Omental fat pad (tissue), 4 donors: ENCODE data around the gene PCNT. TPM values are rescaled to one million over a fixed set of nuclear protein-coding genes. Genes with fewer than 3 reads are reported as not detected.

Experiments used
- ATAC-seq: fragments of 150-250 bp; one replicate; pipeline ENCODE4 v1.9.1; 2016; ENCODE audit warnings: mild to moderate bottlenecking, moderate library complexity; ENCODE audit not compliant: low FRiP score
- DNase-seq: peaks from one replicate; pipeline ENCODE4 v3.0.0-alpha.2; 2019; ENCODE audit warnings: low spot score
- total RNA-seq, 4 donors: library from RNA; depleted of rRNA; stranded (reverse); fragments of >200 nt; gene quantifications; one replicate each; pipeline ENCODE4 v1.1.0, GENCODE V29; 2016
- TF ChIP-seq, protein P1 (sequence below), 3 donors: fragments of 450-650 bp; IDR thresholded peaks; one replicate each; pipeline ENCODE4 v1.5.1; 2016 to 2017; ENCODE audit warnings: antibody characterized with exemption in 3 of 3, mild to moderate bottlenecking in 3 of 3, moderate library complexity in 2 of 3

Gene PCNT, protein sequence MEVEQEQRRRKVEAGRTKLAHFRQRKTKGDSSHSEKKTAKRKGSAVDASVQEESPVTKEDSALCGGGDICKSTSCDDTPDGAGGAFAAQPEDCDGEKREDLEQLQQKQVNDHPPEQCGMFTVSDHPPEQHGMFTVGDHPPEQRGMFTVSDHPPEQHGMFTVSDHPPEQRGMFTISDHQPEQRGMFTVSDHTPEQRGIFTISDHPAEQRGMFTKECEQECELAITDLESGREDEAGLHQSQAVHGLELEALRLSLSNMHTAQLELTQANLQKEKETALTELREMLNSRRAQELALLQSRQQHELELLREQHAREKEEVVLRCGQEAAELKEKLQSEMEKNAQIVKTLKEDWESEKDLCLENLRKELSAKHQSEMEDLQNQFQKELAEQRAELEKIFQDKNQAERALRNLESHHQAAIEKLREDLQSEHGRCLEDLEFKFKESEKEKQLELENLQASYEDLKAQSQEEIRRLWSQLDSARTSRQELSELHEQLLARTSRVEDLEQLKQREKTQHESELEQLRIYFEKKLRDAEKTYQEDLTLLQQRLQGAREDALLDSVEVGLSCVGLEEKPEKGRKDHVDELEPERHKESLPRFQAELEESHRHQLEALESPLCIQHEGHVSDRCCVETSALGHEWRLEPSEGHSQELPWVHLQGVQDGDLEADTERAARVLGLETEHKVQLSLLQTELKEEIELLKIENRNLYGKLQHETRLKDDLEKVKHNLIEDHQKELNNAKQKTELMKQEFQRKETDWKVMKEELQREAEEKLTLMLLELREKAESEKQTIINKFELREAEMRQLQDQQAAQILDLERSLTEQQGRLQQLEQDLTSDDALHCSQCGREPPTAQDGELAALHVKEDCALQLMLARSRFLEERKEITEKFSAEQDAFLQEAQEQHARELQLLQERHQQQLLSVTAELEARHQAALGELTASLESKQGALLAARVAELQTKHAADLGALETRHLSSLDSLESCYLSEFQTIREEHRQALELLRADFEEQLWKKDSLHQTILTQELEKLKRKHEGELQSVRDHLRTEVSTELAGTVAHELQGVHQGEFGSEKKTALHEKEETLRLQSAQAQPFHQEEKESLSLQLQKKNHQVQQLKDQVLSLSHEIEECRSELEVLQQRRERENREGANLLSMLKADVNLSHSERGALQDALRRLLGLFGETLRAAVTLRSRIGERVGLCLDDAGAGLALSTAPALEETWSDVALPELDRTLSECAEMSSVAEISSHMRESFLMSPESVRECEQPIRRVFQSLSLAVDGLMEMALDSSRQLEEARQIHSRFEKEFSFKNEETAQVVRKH (N-terminal part only)
- 10 to 100 TPM; 23.0 to 51.7 (median 24.4) TPM for total RNA-seq

DNA sequence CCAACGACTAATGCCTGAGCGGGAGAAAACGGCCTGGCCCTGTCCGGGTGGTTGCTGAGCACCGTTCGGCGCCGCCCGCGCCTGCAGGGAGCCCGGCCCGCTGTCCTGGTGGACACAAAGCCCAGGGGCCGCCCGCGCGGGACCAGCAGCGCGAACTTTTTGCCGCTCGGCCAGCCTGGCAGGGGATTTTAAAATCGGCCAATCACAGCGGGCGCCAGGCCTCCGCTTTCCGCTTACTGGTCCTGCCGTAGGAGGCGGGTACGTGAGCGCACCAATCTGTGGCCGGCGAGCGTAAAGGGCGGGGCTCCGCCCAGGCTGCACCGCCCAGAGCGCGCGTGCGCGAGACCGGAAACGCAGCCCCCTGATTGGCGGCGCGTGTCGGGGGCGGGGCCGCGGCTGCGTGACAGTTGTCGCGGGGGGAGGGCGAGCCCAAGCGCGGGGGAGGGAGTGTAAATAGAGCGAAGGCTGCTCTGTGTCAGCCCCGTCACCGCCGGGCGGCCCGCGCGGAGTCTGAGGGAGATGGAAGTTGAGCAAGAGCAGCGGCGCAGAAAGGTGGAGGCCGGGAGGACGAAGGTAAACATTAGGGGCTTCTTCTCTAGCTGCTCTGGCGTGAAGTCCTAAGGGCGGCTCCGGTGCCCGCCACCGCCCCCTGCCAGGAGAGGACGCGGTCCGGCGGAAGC is at the start of gene PCNT, which contains the start of gene C21orf58:
TSS of gene PCNT (plus strand) at position 447 of the 680 bp plus-strand sequence. CDS start at position 520, 73 bp downstream.
TSS of gene C21orf58 (minus strand) at position 161 of the 680 bp plus-strand sequence. CDS start 1,132 bp downstream, outside the sequence.
- TF ChIP-seq, protein P1, sequence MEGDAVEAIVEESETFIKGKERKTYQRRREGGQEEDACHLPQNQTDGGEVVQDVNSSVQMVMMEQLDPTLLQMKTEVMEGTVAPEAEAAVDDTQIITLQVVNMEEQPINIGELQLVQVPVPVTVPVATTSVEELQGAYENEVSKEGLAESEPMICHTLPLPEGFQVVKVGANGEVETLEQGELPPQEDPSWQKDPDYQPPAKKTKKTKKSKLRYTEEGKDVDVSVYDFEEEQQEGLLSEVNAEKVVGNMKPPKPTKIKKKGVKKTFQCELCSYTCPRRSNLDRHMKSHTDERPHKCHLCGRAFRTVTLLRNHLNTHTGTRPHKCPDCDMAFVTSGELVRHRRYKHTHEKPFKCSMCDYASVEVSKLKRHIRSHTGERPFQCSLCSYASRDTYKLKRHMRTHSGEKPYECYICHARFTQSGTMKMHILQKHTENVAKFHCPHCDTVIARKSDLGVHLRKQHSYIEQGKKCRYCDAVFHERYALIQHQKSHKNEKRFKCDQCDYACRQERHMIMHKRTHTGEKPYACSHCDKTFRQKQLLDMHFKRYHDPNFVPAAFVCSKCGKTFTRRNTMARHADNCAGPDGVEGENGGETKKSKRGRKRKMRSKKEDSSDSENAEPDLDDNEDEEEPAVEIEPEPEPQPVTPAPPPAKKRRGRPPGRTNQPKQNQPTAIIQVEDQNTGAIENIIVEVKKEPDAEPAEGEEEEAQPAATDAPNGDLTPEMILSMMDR (IDR thresholded peaks at IDR 0.05), result no peak
- DNase-seq, result peak; percentile 77
- peak; percentile 97 for ATAC-seq

DNA sequence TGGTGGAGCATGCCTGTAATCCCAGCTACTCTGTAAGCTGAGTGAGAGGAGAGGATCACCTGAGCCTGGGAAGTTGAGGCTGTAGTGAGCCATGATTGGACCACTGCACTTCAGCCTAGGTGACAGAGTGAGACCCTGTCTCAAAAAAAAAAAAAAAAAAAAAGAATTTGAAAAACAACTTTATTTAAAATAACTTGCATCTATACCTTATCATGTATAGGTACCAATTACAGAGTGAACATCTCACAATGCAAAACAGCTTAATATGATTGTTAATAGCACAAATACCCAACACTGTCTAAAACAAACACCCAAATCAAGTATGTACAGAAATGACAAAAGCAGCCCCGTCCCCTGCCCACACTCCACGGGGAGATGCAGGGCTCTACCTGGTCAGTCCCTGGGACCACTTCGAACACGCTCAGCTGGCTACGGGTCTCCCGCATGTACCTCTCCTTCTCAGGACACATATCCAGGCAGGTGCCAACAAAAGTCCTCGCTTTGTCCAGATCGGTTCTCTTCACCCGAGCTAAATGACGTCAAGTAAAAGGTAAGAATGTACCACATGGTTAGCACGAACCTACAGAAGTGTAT is 49.1 kb upstream of the PCNT start:
- DNase-seq (no peak), ATAC-seq (no peak)
- TF ChIP-seq, protein P1 (IDR thresholded peaks at IDR 0.05), result no peak

DNA sequence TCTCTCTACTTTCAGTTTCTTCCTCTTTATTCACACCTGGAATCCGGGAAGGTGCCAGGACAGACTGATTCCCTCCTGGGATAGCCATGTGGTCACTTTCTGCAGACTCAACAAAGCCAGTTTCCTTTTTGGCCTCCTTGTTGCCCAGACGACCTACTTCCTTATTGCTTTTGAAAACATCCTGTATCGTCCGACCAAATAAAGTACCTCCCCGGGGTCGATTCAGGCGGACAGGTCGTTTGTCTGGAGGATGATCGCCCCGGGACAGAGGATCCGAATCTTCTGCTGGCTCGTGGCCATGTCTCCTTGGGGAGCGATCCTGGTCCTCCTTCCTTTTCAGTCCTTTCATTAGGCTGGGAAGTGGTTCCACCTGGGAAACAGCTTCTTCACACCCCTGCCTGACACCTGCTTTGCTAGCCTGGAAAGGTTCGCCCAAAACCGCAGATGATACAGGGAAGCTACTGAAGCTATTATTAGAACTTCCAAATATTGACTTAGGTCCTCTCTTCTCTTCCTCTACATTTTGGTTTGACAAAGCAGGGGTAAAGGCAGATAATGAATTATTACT is 39.8 kb upstream of the PCNT start:
- no peak for ATAC-seq
- TF ChIP-seq, protein P1 (IDR thresholded peaks at IDR 0.05), result no peak
- no peak for DNase-seq

DNA sequence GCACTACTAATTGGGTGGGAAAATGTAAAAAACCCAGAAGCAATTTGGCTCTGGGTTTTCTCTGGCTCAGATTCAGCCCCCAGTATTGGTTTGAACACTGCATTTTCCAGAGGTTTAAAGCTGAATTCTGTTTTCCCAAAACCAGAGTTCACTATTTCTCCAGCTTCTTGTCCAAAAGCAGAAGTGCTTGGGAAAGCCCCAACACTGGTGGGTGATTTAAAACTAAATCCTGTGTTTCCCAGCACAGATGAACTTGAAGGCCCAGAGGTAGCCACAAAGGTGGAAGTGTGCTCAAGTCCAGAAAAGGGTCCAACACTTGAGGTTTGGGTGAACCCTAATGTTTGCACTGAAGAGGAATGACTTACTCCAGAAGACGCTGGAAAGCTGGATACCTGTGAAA is 39.2 kb upstream of the PCNT start:
- TF ChIP-seq, protein P1 (IDR thresholded peaks at IDR 0.05), result no peak
- no peak for ATAC-seq
- DNase-seq, result no peak

DNA sequence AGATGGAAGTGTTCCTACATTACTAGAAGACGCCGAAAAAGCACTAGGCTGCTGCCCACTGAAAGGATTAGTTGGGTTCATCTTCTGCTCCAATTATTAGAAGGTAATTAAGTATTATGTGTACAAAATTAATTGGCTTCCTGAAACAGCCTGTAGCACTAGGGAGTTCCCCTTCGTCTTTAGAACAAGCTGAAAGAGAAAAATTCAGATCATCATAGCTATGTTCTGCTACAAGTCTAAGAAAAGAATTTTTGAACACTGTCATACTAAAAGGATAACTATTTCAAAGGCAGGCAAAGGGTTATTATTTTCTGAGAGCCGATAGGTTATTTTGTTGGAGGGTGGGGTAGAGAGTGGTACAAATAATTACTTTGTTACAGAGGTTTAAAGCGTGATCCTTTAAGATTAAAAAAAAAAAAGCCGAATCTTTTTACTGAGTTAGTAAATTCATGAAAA is 38.7 kb upstream of the PCNT start, which contains the start of gene MCM3AP:
TSS of gene MCM3AP (minus strand) at position 406 of the 456 bp plus-strand sequence. CDS start at position 81, 325 bp downstream.
- no peak for DNase-seq
- no peak for ATAC-seq
- TF ChIP-seq, protein P1 (IDR thresholded peaks at IDR 0.05), result no peak
